ENCODE results near the gene CLEC16A.

CLEC16A gene

DNA sequence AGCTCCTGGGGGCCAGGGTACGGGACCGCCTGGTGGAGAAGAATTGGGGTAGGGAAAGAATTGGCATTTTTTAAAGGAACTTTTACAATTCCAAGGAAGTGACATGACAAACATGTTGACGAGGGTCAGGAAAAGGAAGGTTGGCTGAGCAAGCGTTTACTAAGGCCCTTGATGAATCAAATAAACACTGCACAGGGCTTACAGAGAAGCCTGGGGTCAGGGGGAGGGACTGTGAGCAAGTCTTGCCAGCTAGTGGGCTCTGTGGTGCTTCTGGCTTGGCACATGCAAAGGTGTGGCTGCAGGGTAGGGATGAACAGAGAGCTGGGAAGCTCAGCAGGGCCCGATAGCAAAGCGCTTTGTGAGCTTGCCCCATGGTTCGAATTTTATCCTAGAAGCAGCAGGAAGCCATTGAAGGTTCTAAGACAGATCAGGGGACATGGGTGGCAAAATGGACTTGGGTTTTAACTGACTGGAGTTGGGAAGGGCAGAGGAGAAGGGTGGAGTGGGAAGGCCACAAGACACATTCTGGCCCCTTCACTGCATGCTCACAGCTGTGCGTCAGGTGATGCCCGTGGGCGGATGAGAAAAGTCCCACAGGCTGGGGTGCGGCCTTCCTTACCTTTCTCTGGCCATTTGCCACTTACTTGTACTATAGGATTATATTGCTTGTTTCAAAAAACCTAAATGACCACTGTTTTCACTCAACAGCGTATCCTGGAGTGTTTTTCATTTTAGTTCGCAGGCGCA is 193.8 kb downstream of the CLEC16A start:
- H3K27ac ChIP-seq: no peak overlapping the region
- TF ChIP-seq CTCF (conservative IDR thresholded peaks at IDR 0.05): no peak

GRCh38 chr16:11138769-11139325 is 194.5 kb downstream of the CLEC16A start:
- TF ChIP-seq CTCF (conservative IDR thresholded peaks at IDR 0.05): no peak
- no peak overlapping the region for H3K27ac ChIP-seq

DNA sequence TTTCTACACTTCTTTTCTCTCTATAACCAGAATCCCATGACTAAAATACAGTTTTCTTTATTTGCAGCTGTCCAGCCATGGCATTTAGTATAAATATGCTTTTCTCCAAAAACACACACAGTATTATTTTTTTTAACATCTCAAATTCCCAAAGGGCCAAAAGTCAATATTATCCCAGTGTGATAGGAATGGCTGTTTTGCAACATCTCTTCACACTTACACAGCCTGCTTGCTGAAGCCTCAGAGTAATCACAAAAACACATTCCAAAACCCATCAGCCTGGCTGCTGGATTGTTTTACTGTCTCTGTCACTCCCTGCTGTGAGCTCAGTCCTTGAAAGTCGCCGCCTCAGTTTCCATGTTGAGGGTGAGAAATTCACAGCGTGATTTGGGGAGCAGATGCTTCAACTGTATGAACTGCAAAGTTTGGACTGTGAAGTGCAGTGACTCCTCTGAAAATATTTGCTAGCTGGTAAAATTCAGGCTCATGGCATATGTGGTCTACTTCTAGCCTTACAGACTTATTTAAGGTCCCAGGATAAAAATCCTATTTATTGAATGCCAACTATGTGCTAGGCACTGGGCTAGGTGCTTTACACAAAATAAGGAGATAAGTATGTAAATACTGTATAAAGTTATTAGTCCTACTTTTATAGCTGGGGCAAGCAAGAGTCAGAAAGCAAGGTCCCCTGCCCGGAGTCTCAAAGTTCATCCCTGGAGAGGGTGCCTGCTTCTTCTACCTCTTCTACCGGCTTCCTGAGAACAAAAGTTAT is 195.1 kb downstream of the CLEC16A start:
- no peak overlapping the region for H3K27ac ChIP-seq
- TF ChIP-seq CTCF (conservative IDR thresholded peaks at IDR 0.05): no peak

DNA sequence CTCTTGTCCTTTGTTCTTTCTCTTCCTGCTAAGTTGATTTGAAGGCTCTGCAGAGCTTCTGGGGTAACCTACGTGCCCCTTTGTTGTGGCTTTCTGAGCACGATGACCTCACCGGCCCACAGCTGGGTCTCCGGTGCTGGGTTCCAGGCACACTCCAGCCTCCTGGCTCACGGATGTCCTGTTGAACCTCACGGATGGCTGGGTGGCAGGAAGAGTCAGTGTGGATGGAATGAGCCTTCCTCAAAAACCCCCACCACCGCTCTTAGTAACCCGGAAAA is 195.7 kb downstream of the CLEC16A start:
- H3K27ac ChIP-seq: no peak overlapping the region
- no peak for TF ChIP-seq CTCF (conservative IDR thresholded peaks at IDR 0.05)

GRCh38 chr16:11140466-11140865 is 196.1 kb downstream of the CLEC16A start:
- TF ChIP-seq CTCF (conservative IDR thresholded peaks at IDR 0.05): no peak
- H3K27ac ChIP-seq: no peak overlapping the region

GRCh38 chr16:11140867-11141266 is 196.5 kb downstream of the CLEC16A start:
- H3K27ac ChIP-seq: no peak overlapping the region
- no peak for TF ChIP-seq CTCF (conservative IDR thresholded peaks at IDR 0.05)

DNA sequence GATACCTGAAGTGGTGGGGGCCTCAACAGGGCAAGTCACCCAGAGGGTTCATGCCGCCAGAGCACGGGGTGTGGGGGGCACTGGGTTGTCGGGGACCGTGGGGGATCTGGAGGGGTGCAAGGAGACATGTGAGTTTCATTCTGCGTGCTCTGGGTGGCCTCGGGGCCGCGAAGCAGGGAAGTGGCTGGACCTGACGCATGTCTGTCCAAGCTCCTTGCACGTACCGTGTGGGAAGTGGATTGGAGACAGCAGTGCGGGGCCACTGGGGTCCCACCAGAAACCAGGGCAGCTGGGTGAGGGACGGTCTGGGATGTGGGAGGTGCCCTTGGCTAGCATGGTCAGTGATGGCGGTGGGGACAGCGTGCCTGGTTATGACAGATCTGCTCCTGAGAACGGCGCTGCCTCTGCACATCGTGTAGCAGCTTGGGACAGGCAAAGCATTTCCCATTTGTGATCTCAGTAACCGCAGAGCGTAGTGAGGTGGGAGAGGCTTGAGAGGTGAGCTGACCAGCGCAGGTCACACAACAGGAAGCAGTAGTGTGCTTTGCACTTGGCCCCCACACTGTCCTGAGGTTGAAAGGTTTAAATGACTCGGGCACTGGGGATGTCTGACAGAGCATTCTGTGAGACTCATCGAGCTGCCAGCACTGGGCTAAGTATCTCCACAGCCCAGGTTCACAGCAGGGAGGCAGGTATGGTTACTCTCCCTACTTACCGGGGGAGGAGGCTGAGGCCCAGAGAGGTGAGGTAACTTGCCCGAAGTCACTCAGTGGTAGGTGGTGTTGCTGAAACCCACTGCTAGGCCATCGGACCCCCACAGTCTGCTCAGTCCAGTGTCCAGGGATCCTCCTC is 197.3 kb downstream of the CLEC16A start:
- no peak overlapping the region for H3K27ac ChIP-seq
- TF ChIP-seq CTCF (conservative IDR thresholded peaks at IDR 0.05): no peak
